CD4-positive, CD25-positive, alpha-beta regulatory T cell (primary cell): ENCODE data around the gene IFIH1. TPM values are rescaled to one million over a fixed set of nuclear protein-coding genes. Genes with fewer than 3 reads are reported as not detected.

Source experiments
- ATAC-seq, 2 donors: fragments of 150-1000 bp; cut with Tn5 transposase; one replicate each; pipeline ENCODE4 v1.10.0; 2021; ENCODE audit warnings: low read depth in 2 of 2, moderate number of reproducible peaks in 2 of 2, moderate library complexity in 1 of 2
- DNase-seq, 3 donors: peaks; one replicate each; pipeline versions ENCODE4 v3.0.0 to v3.0.0-alpha.2; 2012 to 2022; ENCODE audit warnings: mixed read lengths in 1 of 3
- H3K27ac ChIP-seq: one replicate; pipeline ENCODE4 v1.7.0; 2013; ENCODE audit warnings: mild to moderate bottlenecking, low read length; ENCODE audit not compliant: insufficient read depth, poor library complexity, severe bottlenecking
- H3K27me3 ChIP-seq: one replicate; pipeline ENCODE4 v1.7.0; 2013; ENCODE audit warnings: low read length; ENCODE audit not compliant: control insufficient read depth, insufficient read depth
- H3K36me3 ChIP-seq: one replicate; pipeline ENCODE4 v1.7.0; 2013; ENCODE audit warnings: mild to moderate bottlenecking, low read length, moderate library complexity; ENCODE audit not compliant: control insufficient read depth, insufficient read depth
- H3K4me1 ChIP-seq: 2 replicates; pipeline ENCODE4 v1.7.0; 2013; ENCODE audit warnings: mild to moderate bottlenecking, low read length; ENCODE audit not compliant: insufficient read depth, control insufficient read depth, poor library complexity, severe bottlenecking
- H3K4me3 ChIP-seq: one replicate; pipeline ENCODE4 v1.7.0; 2013; ENCODE audit warnings: low read depth, mild to moderate bottlenecking, low read length, moderate library complexity
- H3K9me3 ChIP-seq, 2 experiments: 1 replicate in 1 of 2; 2 replicates in 1 of 2; pipeline ENCODE4 v1.7.0; 2013; ENCODE audit warnings: low read length in 2 of 2, mild to moderate bottlenecking in 1 of 2, moderate library complexity in 1 of 2; ENCODE audit not compliant: control insufficient read depth in 2 of 2
- H3K27ac Mint-ChIP-seq, 3 donors: one replicate each; pipeline ENCODE4 v1.8.0; 2020 to 2022; ENCODE audit warnings: mild to moderate bottlenecking in 3 of 3, mixed read lengths in 3 of 3, moderate library complexity in 2 of 3
- H3K27me3 Mint-ChIP-seq: one replicate; pipeline ENCODE4 v1.8.0; 2022; ENCODE audit warnings: mild to moderate bottlenecking, mixed read lengths
- H3K36me3 Mint-ChIP-seq: one replicate; pipeline ENCODE4 v1.8.0; 2020; ENCODE audit warnings: mixed read lengths
- H3K4me1 Mint-ChIP-seq, 4 donors: one replicate each; pipeline ENCODE4 v1.8.0; 2020 to 2022; ENCODE audit warnings: mixed read lengths in 4 of 4, mild to moderate bottlenecking in 1 of 4
- H3K4me3 Mint-ChIP-seq, 4 donors: one replicate each; pipeline ENCODE4 v1.8.0; 2020 to 2022; ENCODE audit warnings: mild to moderate bottlenecking in 4 of 4, mixed read lengths in 4 of 4, moderate library complexity in 3 of 4
- H3K9me3 Mint-ChIP-seq, 7 donors: one replicate each; pipeline ENCODE4 v1.8.0; 2020 to 2022; ENCODE audit warnings: mixed read lengths in 7 of 7, mild to moderate bottlenecking in 3 of 7, moderate library complexity in 2 of 7
- polyA plus RNA-seq, 4 donors: library from polyadenylated mRNA; unstranded; fragments of 300-500 nt; fragmentation: Illumina TruSeq; gene quantifications; one replicate each; pipeline ENCODE4 v1.2.3, GENCODE V29; 2021
- total RNA-seq: library from RNA; stranded (reverse); gene quantifications from one replicate; pipeline ENCODE4 v1.2.3, GENCODE V29; 2022

IFIH1 gene
- total and polyA plus RNA-seq, 5 donors from 2014 or later, result 17.2 to 52.8 (median 18.4) TPM

GRCh38 chr2:162308747-162309503 is 9.6 kb downstream of the IFIH1 start:
- peak overlapping the region in 2 of 3 donors; percentile 18 to 22 for H3K27ac Mint-ChIP-seq
- DNase-seq (no peak), ATAC-seq (no peak)
- Histone ChIP-seq H3K9me3 (no peaks in the 10 kb centered on the region), H3K36me3 (peaks cover 37% of the 10 kb centered on the region), H3K4me1 (peaks cover 10% of the 10 kb centered on the region), H3K27ac (peak overlapping the region; percentile 38), H3K4me3 (no peak overlapping the region), H3K27me3 (no peaks in the 10 kb centered on the region)
- H3K9me3 Mint-ChIP-seq, result peaks cover 0 to 2% (median 0%) of the 10 kb centered on the region in 7 donors
- H3K27me3 Mint-ChIP-seq, result no peaks in the 10 kb centered on the region
- peaks cover 39 to 54% (median 44%) of the 10 kb centered on the region in 4 donors for H3K4me1 Mint-ChIP-seq
- H3K36me3 Mint-ChIP-seq, result peaks cover 23% of the 10 kb centered on the region
- no peak overlapping the region for H3K4me3 Mint-ChIP-seq

- Histone ChIP-seq H3K27ac (no peak overlapping the region), H3K27me3 (no peaks in the 10 kb centered on the region), H3K36me3 (peaks cover 37% of the 10 kb centered on the region), H3K9me3 (no peaks in the 10 kb centered on the region), H3K4me3 (no peak overlapping the region), H3K4me1 (peaks cover 6% of the 10 kb centered on the region)
- Mint-ChIP-seq H3K27me3 (no peaks in the 10 kb centered on the region), H3K36me3 (peaks cover 26% of the 10 kb centered on the region), H3K27ac (peak overlapping the region in 1 of 3 donors; percentile 26), H3K4me1 (peaks cover 13 to 33% (median 22%) of the 10 kb centered on the region in 4 donors), H3K9me3 (no peaks in the 10 kb centered on the region), H3K4me3 (no peak overlapping the region)
- DNase-seq (no peak), ATAC-seq (no peak)
Observed at GRCh38 chr2:162305901-162306300, 12.6 kb downstream of the IFIH1 start.

- H3K27me3 Mint-ChIP-seq, result no peaks in the 10 kb centered on the region
- Histone ChIP-seq H3K27me3 (no peaks in the 10 kb centered on the region), H3K36me3 (peaks cover 28% of the 10 kb centered on the region), H3K27ac (no peak overlapping the region), H3K4me3 (no peak overlapping the region), H3K9me3 (no peaks in the 10 kb centered on the region), H3K4me1 (no peaks in the 10 kb centered on the region)
- DNase-seq (no peak), ATAC-seq (no peak)
- H3K4me3 Mint-ChIP-seq, result no peak overlapping the region
- no peak overlapping the region for H3K27ac Mint-ChIP-seq
- H3K36me3 Mint-ChIP-seq, result peaks cover 6% of the 10 kb centered on the region
- H3K4me1 Mint-ChIP-seq, result peaks cover 0 to 9% (median 2%) of the 10 kb centered on the region in 4 donors
- no peaks in the 10 kb centered on the region for H3K9me3 Mint-ChIP-seq
Observed at GRCh38 chr2:162301877-162302276, 16.6 kb downstream of the IFIH1 start.

- no peak overlapping the region for H3K27ac ChIP-seq
- peaks cover 6% of the 10 kb centered on the region for H3K36me3 Mint-ChIP-seq
- no peaks in the 10 kb centered on the region for H3K9me3 ChIP-seq
- H3K9me3 Mint-ChIP-seq, result no peaks in the 10 kb centered on the region
- no peaks in the 10 kb centered on the region for H3K27me3 Mint-ChIP-seq
- H3K27me3 ChIP-seq, result no peaks in the 10 kb centered on the region
- H3K36me3 ChIP-seq, result peaks cover 23% of the 10 kb centered on the region
- no peak overlapping the region for H3K4me3 ChIP-seq
- ATAC-seq (peak; percentile 71 to 73), DNase-seq (peak; percentile 37 to 70 (median 58))
- H3K4me1 Mint-ChIP-seq, result peaks cover 0 to 4% (median 2%) of the 10 kb centered on the region in 4 donors
- no peaks in the 10 kb centered on the region for H3K4me1 ChIP-seq
- H3K27ac Mint-ChIP-seq, result no peak overlapping the region
- no peak overlapping the region for H3K4me3 Mint-ChIP-seq
Observed at GRCh38 chr2:162301151-162301804, 17.2 kb downstream of the IFIH1 start.

GRCh38 chr2:162300266-162300665 is 18.2 kb downstream of the IFIH1 start:
- Mint-ChIP-seq H3K4me3 (no peak overlapping the region), H3K4me1 (peaks cover 0 to 5% (median 2%) of the 10 kb centered on the region in 4 donors), H3K36me3 (peaks cover 7% of the 10 kb centered on the region), H3K27ac (no peak overlapping the region), H3K9me3 (no peaks in the 10 kb centered on the region), H3K27me3 (no peaks in the 10 kb centered on the region)
- DNase-seq (no peak), ATAC-seq (no peak)
- Histone ChIP-seq H3K4me3 (no peak overlapping the region), H3K27me3 (no peaks in the 10 kb centered on the region), H3K36me3 (peaks cover 19% of the 10 kb centered on the region), H3K4me1 (no peaks in the 10 kb centered on the region), H3K27ac (no peak overlapping the region), H3K9me3 (no peaks in the 10 kb centered on the region)

GRCh38 chr2:162298669-162299335 is 19.7 kb downstream of the IFIH1 start:
- Histone ChIP-seq H3K27ac (no peak overlapping the region), H3K36me3 (peaks cover 15% of the 10 kb centered on the region), H3K9me3 (no peaks in the 10 kb centered on the region), H3K4me1 (no peaks in the 10 kb centered on the region), H3K27me3 (no peaks in the 10 kb centered on the region), H3K4me3 (no peak overlapping the region)
- Mint-ChIP-seq H3K27ac (no peak overlapping the region), H3K9me3 (no peaks in the 10 kb centered on the region), H3K36me3 (peaks cover 7% of the 10 kb centered on the region), H3K4me1 (peaks cover 0 to 11% (median 2%) of the 10 kb centered on the region in 4 donors), H3K27me3 (no peaks in the 10 kb centered on the region), H3K4me3 (no peak overlapping the region)
- ATAC-seq (no peak), DNase-seq (no peak)

GRCh38 chr2:162297925-162298552 is 20.4 kb downstream of the IFIH1 start:
- Mint-ChIP-seq H3K4me1 (peaks cover 0 to 11% (median 2%) of the 10 kb centered on the region in 4 donors), H3K9me3 (no peaks in the 10 kb centered on the region), H3K27ac (no peak overlapping the region), H3K36me3 (peaks cover 4% of the 10 kb centered on the region), H3K4me3 (no peak overlapping the region), H3K27me3 (no peaks in the 10 kb centered on the region)
- H3K27ac ChIP-seq, result no peak overlapping the region
- no peaks in the 10 kb centered on the region for H3K9me3 ChIP-seq
- peaks cover 19% of the 10 kb centered on the region for H3K36me3 ChIP-seq
- no peak overlapping the region for H3K4me3 ChIP-seq
- no peaks in the 10 kb centered on the region for H3K4me1 ChIP-seq
- no peaks in the 10 kb centered on the region for H3K27me3 ChIP-seq
- peak; percentile 52 to 81 (median 68) for DNase-seq
- ATAC-seq, result peak; percentile 67 to 72
